HepG2 (cell line): Measurements from ENCODE around the gene ISOC2.

Experiments
- AKNA ChIP-seq: sonication (generic); formaldehyde crosslinking; IDR thresholded peaks from 2 replicates; pipeline ENCODE4 v1.4.0; 2020; ENCODE audit warnings: missing genetic modification reagents, borderline replicate concordance
- CTCF ChIP-seq: sonication (generic); formaldehyde crosslinking; IDR thresholded peaks from 2 replicates; pipeline ENCODE4 v1.5.0; 2020; ENCODE audit warnings: mild to moderate bottlenecking, missing genetic modification reagents, moderate library complexity
- IRF9 ChIP-seq: sonication (generic); formaldehyde crosslinking; IDR thresholded peaks from 2 replicates; pipeline ENCODE4 v1.8.0; 2022; ENCODE audit warnings: missing genetic modification reagents, mild to moderate bottlenecking, borderline replicate concordance
- REXO4 ChIP-seq: sonication (generic); formaldehyde crosslinking; IDR thresholded peaks from 2 replicates; pipeline ENCODE4 v1.8.0; 2022; ENCODE audit warnings: missing genetic modification reagents, mild to moderate bottlenecking, borderline replicate concordance
- TF ChIP-seq, protein P1 (sequence below): sonication (generic); formaldehyde crosslinking; IDR thresholded peaks from 2 replicates; pipeline ENCODE4 v1.8.1; 2023; ENCODE audit warnings: missing genetic modification reagents, mild to moderate bottlenecking, borderline replicate concordance

DNA sequence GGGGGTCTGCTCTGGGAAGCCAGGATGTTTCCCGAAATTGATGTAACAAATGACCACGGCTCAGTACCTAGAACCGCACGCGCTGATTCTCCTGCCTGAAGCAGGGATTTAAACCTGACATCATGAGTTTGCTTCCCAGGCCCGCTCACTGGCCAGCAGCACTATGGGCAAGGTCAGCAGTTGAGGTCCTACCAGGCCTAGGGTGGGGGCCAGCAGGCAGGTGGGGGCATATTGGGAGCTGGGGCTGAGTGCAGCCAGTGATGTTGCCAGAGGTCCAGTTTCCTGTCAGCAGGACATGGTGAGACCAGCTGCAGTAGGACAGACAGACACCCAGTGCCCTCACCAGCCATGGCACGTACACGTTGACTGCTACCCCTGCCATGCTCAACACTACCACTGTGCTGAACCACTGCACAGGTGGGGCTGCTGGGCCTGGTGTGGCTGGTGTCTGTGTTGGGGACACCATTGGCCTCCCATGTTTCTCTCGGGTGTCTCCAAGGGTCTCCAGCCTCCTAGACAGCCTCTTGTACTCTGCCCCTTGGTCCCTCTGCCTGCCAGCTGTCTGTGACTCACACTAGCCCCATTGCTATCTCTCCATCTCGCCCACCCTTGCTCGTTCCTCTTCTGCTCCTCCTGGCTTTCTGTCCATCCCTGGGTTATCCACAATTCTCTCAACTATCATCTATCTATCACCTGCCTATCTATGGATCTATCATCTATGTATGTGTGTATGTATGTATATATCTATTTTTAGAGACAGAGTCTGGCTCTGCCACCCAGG lies 4.2 kb upstream of the ISOC2 start:
- TF ChIP-seq AKNA, result no peak
- TF ChIP-seq CTCF (CRISPR knock-in tag), result no peak
- TF ChIP-seq, protein P1, sequence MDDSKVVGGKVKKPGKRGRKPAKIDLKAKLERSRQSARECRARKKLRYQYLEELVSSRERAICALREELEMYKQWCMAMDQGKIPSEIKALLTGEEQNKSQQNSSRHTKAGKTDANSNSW (CRISPR knock-in tag), result no peak
- no peak for TF ChIP-seq IRF9 (CRISPR knock-in tag)
- no peak for TF ChIP-seq REXO4 (CRISPR knock-in tag)
